ENCODE data around the gene FSCN2.
A peak's percentile ranks its signal among the peaks of the same experiment; 100 is the strongest.

FSCN2 gene

DNA sequence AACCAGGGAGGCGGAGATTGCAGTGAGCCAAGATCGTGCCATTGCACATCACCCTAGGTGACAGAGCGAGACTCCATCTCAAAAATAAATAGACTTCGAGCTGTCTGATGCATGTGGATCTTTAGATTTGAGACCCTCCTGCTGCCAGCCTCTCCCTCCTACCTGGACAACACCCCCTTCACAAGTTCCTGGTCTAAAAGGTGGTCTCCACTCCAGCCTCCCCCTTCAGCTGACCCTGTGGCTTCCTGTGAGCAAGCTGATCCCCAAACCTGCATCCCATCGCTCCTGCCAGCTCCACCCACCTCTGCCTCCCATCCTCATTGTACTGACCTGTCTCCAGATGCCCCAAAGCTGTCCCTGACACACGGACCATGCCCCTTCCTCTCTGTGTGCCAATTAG lies 51.1 kb downstream of the FSCN2 start:
- TF ChIP-seq, protein P1, sequence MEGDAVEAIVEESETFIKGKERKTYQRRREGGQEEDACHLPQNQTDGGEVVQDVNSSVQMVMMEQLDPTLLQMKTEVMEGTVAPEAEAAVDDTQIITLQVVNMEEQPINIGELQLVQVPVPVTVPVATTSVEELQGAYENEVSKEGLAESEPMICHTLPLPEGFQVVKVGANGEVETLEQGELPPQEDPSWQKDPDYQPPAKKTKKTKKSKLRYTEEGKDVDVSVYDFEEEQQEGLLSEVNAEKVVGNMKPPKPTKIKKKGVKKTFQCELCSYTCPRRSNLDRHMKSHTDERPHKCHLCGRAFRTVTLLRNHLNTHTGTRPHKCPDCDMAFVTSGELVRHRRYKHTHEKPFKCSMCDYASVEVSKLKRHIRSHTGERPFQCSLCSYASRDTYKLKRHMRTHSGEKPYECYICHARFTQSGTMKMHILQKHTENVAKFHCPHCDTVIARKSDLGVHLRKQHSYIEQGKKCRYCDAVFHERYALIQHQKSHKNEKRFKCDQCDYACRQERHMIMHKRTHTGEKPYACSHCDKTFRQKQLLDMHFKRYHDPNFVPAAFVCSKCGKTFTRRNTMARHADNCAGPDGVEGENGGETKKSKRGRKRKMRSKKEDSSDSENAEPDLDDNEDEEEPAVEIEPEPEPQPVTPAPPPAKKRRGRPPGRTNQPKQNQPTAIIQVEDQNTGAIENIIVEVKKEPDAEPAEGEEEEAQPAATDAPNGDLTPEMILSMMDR (conservative IDR thresholded peaks at IDR 0.05) = no peak
- no peak for TF ChIP-seq ZFX (IDR thresholded peaks at IDR 0.05)
- no peak overlapping the region for H3K27ac ChIP-seq

DNA sequence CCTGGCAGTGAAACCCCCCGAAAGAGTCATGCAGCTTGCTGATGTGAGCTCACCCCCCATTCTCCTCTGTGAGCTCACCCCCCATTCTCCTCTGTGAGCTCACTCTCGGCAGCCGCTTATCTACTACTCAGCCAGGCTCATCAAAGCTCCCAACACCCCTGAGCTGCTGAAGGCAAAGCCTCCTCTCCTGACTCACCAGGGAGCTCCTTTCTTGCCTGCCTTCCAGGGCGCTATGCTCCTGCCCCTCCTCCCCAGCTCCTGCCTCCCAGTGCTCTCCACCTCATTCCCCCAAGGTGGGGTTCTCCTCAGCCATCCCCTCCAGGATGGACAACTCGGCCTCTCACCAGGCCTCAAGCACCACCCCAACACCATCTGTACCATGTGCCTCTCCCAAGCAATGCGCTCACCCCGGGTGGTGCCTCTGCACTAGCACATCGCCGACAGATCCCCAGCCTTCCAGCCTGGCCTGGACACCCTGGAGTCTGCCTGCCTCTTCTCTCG lies 51.7 kb downstream of the FSCN2 start:
- no peak overlapping the region for H3K27ac ChIP-seq
- TF ChIP-seq ZFX (IDR thresholded peaks at IDR 0.05) = no peak
- TF ChIP-seq, protein P1 (conservative IDR thresholded peaks at IDR 0.05) = no peak

DNA sequence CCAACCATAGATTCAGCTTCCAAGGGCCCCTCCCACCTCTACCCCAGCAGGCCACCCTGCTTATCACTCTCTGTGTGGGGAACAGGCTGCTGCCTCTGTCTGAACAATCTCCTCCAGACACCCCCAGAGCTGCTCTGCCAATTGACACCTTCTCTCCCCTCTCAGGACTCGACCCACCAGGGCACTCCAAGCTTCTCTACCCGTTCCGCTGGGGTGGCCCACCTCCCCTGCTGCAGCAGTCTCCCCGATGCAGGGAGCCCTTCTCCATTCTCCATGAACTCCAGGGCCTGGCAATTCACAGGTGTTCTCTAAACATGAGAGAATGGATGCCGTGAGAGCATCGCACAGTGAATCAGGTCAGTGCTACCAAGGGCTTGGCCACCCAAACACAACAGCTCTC lies 52.3 kb downstream of the FSCN2 start:
- TF ChIP-seq, protein P1 (conservative IDR thresholded peaks at IDR 0.05) = no peak
- no peak for TF ChIP-seq ZFX (IDR thresholded peaks at IDR 0.05)
- no peak overlapping the region for H3K27ac ChIP-seq

DNA sequence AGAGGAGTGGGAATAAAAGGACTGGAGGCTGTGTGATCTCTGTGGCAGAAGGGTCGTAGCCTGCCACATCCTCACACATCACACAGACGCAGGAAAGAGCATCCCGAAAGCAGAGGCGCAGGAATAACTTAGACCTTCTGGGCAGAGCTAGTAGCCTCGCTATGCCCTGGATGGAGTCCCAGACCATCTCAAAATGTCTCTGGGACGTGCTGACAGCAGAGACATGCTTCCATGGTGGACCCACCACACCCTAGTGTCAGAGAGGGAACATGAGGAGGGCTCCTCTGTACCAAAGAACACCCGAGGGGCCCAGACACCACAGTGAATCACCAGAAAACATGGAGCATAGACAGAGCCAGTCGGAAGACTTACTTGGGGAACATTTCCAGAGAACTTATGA lies 53.6 kb downstream of the FSCN2 start:
- H3K27ac ChIP-seq = no peak overlapping the region
- TF ChIP-seq ZFX (IDR thresholded peaks at IDR 0.05) = no peak
- TF ChIP-seq, protein P1 (conservative IDR thresholded peaks at IDR 0.05) = no peak

DNA sequence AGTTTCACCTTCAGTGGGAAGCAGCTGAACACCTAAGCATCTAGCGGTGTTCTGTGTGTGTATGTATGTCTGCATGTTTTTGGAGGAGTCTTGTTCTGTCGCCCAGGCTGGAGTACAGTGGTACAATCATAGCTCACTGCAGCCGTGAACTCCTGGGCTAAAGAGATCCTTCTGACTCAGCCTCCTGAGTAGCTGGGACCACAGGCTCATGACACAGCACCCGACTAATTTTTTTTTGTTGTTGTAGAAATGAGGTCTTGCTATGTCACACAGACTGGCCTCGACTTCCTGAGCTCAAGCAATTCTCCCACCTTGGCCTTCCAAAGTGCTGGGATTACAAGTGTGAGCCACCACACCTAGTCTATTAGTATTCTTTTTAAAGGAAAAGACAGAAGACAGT lies 54.2 kb downstream of the FSCN2 start:
- no peak overlapping the region; the same call in 1 of the 2 replicates for H3K27ac ChIP-seq
- TF ChIP-seq, protein P1 (conservative IDR thresholded peaks at IDR 0.05) = no peak
- no peak for TF ChIP-seq ZFX (IDR thresholded peaks at IDR 0.05)

DNA sequence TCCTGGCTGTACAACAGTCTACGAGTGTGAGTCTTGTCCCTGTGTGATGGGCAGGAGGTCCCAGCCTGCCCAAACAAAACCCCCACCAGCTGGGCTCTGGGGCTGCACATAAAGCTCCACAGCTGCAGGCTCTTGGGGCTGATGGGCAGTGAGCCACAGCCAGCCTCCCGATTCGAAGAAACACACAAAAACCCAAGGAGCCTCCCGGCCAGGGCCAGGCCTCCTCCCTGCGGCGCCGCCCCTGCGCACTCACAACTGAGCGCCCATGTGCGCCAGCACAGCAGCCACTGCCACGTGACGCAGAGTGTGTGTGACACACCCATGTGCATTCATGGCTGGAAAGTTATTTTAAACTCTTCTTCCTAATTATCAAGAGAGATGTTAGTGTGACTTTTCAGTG lies 54.6 kb downstream of the FSCN2 start:
- TF ChIP-seq, protein P1 (conservative IDR thresholded peaks at IDR 0.05) = no peak
- no peak for TF ChIP-seq ZFX (IDR thresholded peaks at IDR 0.05)
- no peak overlapping the region; the same call in 1 of the 2 replicates for H3K27ac ChIP-seq

DNA sequence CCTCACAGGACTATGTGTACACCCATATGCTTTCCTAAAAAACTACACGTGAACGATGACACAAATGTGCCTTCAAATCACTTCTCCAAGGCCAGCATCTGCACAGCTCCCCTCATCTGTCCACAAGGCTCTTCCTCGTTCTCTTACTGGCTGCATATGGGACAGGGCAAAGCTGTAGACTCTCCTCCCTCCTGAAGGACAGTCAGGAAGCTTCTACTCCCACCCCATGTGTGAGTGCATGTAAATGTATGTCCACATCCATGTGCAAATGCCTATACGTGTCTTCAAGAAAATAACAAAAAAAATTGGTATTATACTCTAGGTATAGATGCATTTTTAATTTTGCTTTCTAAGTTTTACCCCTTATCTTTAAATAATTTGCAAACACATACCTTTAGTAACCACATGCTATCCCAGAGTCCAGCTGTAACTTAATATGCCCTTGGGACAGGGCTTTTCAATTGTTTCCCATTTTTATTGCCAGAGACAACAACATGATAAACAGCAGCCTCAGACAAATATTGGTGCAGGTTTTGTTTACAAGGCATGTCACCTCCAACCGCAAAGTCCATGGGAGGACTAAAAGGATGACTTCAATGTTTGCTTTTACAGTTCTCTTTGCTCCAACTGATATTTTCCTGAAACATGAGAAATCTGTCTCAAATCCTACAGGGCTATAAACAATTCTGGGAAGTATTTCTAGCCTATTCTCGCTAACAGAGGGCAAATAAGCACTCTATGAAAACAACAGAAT lies 55.6 kb downstream of the FSCN2 start:
- peak overlapping the region; percentile 64 for H3K27ac ChIP-seq

DNA sequence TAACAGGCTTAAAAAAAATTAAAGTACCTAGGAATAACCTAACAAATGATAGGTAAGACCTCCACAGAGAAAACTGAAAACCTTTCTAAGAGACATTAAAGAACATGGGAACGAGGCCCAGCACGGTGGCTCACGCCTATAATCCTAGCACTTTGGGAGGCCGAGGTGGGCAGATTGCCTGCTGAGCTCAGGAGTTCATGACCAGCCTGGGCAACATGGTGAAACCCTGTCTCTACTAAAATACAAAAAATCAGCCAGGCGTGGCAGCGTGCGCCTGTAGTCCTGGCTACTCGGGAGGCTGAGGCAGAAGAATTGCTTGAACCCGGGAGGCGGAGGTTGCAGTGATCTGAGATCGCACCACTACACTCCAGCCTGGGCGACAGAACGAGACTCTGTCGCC lies 56.6 kb downstream of the FSCN2 start:
- H3K27ac ChIP-seq = peak overlapping the region; percentile 36

More for the DNA sequence above, 55.6 kb downstream of the FSCN2 start:
- TF ChIP-seq, protein P1 (conservative IDR thresholded peaks at IDR 0.05) = no peak
- no peak for TF ChIP-seq ZFX (IDR thresholded peaks at IDR 0.05)
